ENCODE data around the gene PXDN.

GRCh38 chr2:1791006-1791605, 46.8 kb upstream of the PXDN start:
- no peak for TF ChIP-seq POLR2A (IDR thresholded peaks at IDR 0.05)
- TF ChIP-seq, protein P1, sequence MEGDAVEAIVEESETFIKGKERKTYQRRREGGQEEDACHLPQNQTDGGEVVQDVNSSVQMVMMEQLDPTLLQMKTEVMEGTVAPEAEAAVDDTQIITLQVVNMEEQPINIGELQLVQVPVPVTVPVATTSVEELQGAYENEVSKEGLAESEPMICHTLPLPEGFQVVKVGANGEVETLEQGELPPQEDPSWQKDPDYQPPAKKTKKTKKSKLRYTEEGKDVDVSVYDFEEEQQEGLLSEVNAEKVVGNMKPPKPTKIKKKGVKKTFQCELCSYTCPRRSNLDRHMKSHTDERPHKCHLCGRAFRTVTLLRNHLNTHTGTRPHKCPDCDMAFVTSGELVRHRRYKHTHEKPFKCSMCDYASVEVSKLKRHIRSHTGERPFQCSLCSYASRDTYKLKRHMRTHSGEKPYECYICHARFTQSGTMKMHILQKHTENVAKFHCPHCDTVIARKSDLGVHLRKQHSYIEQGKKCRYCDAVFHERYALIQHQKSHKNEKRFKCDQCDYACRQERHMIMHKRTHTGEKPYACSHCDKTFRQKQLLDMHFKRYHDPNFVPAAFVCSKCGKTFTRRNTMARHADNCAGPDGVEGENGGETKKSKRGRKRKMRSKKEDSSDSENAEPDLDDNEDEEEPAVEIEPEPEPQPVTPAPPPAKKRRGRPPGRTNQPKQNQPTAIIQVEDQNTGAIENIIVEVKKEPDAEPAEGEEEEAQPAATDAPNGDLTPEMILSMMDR (IDR thresholded peaks at IDR 0.05) = no peak
